Measurements from ENCODE around the gene HACD2.

- no peak for TF ChIP-seq EZH2phosphoT487 (IDR thresholded peaks at IDR 0.05)
- TF ChIP-seq, protein P1, sequence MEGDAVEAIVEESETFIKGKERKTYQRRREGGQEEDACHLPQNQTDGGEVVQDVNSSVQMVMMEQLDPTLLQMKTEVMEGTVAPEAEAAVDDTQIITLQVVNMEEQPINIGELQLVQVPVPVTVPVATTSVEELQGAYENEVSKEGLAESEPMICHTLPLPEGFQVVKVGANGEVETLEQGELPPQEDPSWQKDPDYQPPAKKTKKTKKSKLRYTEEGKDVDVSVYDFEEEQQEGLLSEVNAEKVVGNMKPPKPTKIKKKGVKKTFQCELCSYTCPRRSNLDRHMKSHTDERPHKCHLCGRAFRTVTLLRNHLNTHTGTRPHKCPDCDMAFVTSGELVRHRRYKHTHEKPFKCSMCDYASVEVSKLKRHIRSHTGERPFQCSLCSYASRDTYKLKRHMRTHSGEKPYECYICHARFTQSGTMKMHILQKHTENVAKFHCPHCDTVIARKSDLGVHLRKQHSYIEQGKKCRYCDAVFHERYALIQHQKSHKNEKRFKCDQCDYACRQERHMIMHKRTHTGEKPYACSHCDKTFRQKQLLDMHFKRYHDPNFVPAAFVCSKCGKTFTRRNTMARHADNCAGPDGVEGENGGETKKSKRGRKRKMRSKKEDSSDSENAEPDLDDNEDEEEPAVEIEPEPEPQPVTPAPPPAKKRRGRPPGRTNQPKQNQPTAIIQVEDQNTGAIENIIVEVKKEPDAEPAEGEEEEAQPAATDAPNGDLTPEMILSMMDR (IDR thresholded peaks at IDR 0.05) = no peak
- TF ChIP-seq EZH2 (IDR thresholded peaks at IDR 0.05) = no peak
These were observed 115.4 kb downstream of the HACD2 start for GRCh38 chr3:123469323-123469995.
